ENCODE data around the gene CFAP299. TPM values are rescaled to one million over a fixed set of nuclear protein-coding genes. Genes with fewer than 3 reads are reported as not detected.
"Not testable (repeated sequence)": the region's sequence is repeated elsewhere in the genome, so short reads cannot be mapped to it uniquely, and the experiment has no call there.

CFAP299 gene
- total RNA-seq, 2 experiments from 2014 or later, result not detected

DNA sequence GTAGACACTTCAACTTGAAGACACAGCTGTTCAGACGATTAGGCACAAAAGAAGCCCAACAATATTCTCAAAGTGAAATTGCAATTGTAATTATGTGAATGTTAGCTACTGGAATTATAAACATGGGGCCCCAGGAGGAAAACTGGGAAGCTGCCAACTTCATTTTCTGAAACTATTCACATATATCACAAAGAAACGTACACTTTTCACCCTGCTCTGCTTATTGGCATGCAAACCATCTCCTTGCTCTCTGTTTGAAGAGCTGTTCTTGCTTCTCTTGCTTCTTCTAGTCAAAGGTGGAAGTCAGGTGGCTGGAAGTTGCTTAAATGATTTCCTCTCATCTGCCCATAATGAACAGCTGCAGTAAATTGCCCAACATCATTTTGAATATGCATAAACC lies 320.1 kb downstream of the CFAP299 start:
- Mint-ChIP-seq H3K4me1 (ENCODE audit: low read depth) (no peaks in the 10 kb centered on the region), H3K27me3 (ENCODE audit: low read depth) (no peaks in the 10 kb centered on the region), H3K27ac (no peak overlapping the region), H3K9me3 (ENCODE audit: insufficient read depth) (no peaks in the 10 kb centered on the region), H3K4me3 (no peak overlapping the region), H3K36me3 (ENCODE audit: low read depth) (no peaks in the 10 kb centered on the region)
- no peak for DNase-seq
- ChIA-PET POLR2A (no interaction called here), CTCF (no interaction called here)
- no peak for ATAC-seq

DNA sequence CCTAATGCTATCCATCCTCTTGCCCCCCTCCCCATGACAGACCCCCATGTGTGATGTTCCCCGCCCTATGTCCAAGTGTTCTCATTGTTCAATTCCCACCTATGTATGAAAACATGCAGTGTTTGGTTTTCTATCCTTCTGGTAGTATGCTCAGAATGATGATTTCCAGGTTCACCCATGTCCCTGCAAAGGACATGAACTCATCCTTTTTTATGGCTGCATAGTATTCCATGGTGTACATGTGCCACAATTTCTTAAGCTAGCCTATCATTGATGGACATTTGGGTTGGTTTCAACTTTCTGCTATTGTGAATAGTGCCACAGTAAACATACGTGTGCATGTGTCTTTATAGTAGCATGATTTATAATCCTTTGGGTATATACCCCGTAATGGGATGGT lies 334.6 kb downstream of the CFAP299 start:
- H3K4me3 Mint-ChIP-seq; DNase-seq; ATAC-seq; POLR2A ChIA-PET; H3K27ac Mint-ChIP-seq; H3K27me3 Mint-ChIP-seq (ENCODE audit: low read depth); H3K4me1 Mint-ChIP-seq (ENCODE audit: low read depth); CTCF ChIA-PET; H3K9me3 Mint-ChIP-seq (ENCODE audit: insufficient read depth); H3K36me3 Mint-ChIP-seq (ENCODE audit: low read depth): not testable (repeated sequence)

DNA sequence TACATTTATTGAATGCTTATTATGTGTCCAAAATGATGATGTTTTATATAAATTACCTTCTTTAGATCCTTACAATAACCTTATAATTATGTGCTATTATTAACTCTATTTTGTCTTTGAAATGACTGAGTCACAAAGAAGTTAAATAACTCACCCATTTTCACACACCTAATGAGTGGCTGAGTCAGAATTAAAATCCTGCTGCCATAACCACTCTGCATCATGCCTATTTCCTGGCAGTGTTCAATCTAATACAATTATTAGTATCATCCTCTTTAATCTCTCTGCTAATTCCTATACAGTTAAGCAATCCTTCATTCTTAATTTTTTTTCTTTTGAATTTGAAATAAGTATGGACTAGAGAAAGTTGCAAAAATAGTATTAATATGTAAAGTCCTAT lies 342.9 kb downstream of the CFAP299 start:
- DNase-seq (no peak), ATAC-seq (no peak)
- ChIA-PET CTCF (no interaction called here), POLR2A (no interaction called here)
- no peaks in the 10 kb centered on the region for H3K27me3 Mint-ChIP-seq (ENCODE audit: low read depth)
- no peaks in the 10 kb centered on the region for H3K36me3 Mint-ChIP-seq (ENCODE audit: low read depth)
- H3K27ac Mint-ChIP-seq, result no peak overlapping the region
- peaks cover 2% of the 10 kb centered on the region for H3K4me1 Mint-ChIP-seq (ENCODE audit: low read depth)
- H3K9me3 Mint-ChIP-seq (ENCODE audit: insufficient read depth), result peaks cover 6% of the 10 kb centered on the region
- H3K4me3 Mint-ChIP-seq, result no peak overlapping the region

DNA sequence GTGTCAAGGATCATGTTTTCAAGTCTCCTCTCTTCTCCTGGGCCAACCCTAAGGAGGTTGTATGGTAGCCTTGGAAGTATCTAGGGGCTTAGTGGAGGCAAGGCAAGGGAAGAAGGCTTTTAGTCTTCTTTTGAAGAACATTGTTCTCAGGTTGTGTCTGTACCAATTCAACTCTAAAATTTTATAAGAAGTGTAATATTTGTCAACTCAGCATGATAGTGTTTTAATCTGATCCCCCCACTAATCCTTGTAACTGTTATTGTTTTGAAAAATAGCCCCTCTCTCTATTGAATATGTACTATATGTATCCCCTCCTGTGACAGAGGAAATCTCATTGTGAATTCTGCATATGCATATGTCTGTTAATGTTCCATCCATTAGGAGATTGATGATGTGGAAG lies 345.4 kb downstream of the CFAP299 start:
- peaks cover 2% of the 10 kb centered on the region for H3K4me1 Mint-ChIP-seq (ENCODE audit: low read depth)
- ChIA-PET CTCF (no interaction called here), POLR2A (no interaction called here)
- H3K27me3 Mint-ChIP-seq (ENCODE audit: low read depth), result no peaks in the 10 kb centered on the region
- H3K27ac Mint-ChIP-seq, result no peak overlapping the region
- H3K36me3 Mint-ChIP-seq (ENCODE audit: low read depth), result no peaks in the 10 kb centered on the region
- H3K9me3 Mint-ChIP-seq (ENCODE audit: insufficient read depth), result peaks cover 6% of the 10 kb centered on the region
- no peak overlapping the region for H3K4me3 Mint-ChIP-seq
- no peak for ATAC-seq
- no peak for DNase-seq

DNA sequence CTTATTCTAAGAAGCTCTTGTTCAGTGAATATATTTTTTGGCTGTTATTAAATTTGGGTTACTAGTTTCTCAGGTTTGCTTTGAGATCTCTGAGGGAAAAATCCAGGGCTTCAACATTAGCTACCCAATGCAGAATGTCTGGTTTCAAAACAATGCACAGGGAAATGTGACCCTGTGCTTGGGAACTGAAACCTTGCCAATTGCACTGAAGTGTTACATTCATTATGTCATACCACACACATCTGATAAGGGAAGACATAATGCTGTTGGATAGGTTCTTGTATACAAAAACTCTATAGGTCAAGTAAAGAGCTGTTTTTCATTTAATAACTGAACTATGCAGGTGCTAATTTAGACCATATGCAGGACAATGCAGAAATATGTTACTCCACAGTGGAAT lies 349.7 kb downstream of the CFAP299 start:
- ChIA-PET POLR2A (no interaction called here), CTCF (no interaction called here)
- H3K9me3 Mint-ChIP-seq (ENCODE audit: insufficient read depth), result peaks cover 8% of the 10 kb centered on the region
- no peak for DNase-seq
- no peaks in the 10 kb centered on the region for H3K36me3 Mint-ChIP-seq (ENCODE audit: low read depth)
- H3K27ac Mint-ChIP-seq, result no peak overlapping the region
- no peak overlapping the region for H3K4me3 Mint-ChIP-seq
- no peak for ATAC-seq
- H3K4me1 Mint-ChIP-seq (ENCODE audit: low read depth), result no peaks in the 10 kb centered on the region
- no peaks in the 10 kb centered on the region for H3K27me3 Mint-ChIP-seq (ENCODE audit: low read depth)

- POLR2A ChIA-PET; CTCF ChIA-PET; H3K4me3 Mint-ChIP-seq; H3K9me3 Mint-ChIP-seq (ENCODE audit: insufficient read depth); ATAC-seq; H3K36me3 Mint-ChIP-seq (ENCODE audit: low read depth); H3K27ac Mint-ChIP-seq; H3K27me3 Mint-ChIP-seq (ENCODE audit: low read depth); H3K4me1 Mint-ChIP-seq (ENCODE audit: low read depth); DNase-seq: not testable (repeated sequence)
These were observed 352.2 kb downstream of the CFAP299 start for GRCh38 chr4:80687736-80688135.

DNA sequence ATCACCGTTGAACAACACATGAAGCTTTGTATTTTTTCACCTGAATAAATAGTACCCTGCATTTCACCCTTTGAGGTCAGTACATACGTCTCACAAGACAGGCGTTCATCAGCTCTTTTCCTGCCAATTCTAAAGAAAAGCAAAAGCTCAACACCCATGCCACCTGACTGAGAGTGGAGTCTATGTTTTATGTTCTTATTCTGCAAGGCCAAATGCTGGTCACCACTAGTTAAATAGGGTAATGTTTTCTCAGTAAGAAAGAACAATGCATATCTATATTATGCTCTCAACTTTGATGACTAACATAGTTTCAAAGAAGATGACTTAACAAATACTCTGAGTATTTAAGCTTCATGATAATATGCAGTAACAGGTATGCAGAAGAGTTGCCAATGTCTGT lies 358.6 kb downstream of the CFAP299 start:
- DNase-seq (no peak), ATAC-seq (no peak)
- Mint-ChIP-seq H3K27me3 (ENCODE audit: low read depth) (no peaks in the 10 kb centered on the region), H3K4me3 (no peak overlapping the region), H3K36me3 (ENCODE audit: low read depth) (no peaks in the 10 kb centered on the region), H3K4me1 (ENCODE audit: low read depth) (no peaks in the 10 kb centered on the region), H3K9me3 (ENCODE audit: insufficient read depth) (no peaks in the 10 kb centered on the region), H3K27ac (no peak overlapping the region)
- ChIA-PET CTCF (no interaction called here), POLR2A (no interaction called here)

- CTCF ChIA-PET, result no interaction called here
- Mint-ChIP-seq H3K4me1 (ENCODE audit: low read depth) (peaks cover 6% of the 10 kb centered on the region), H3K27ac (no peak overlapping the region), H3K36me3 (ENCODE audit: low read depth) (no peaks in the 10 kb centered on the region), H3K27me3 (ENCODE audit: low read depth) (no peaks in the 10 kb centered on the region), H3K4me3 (no peak overlapping the region), H3K9me3 (ENCODE audit: insufficient read depth) (no peaks in the 10 kb centered on the region)
- POLR2A ChIA-PET, result no interaction called here
- no peak for ATAC-seq
- DNase-seq, result no peak
These were observed 369.8 kb downstream of the CFAP299 start for GRCh38 chr4:80705311-80705710.

DNA sequence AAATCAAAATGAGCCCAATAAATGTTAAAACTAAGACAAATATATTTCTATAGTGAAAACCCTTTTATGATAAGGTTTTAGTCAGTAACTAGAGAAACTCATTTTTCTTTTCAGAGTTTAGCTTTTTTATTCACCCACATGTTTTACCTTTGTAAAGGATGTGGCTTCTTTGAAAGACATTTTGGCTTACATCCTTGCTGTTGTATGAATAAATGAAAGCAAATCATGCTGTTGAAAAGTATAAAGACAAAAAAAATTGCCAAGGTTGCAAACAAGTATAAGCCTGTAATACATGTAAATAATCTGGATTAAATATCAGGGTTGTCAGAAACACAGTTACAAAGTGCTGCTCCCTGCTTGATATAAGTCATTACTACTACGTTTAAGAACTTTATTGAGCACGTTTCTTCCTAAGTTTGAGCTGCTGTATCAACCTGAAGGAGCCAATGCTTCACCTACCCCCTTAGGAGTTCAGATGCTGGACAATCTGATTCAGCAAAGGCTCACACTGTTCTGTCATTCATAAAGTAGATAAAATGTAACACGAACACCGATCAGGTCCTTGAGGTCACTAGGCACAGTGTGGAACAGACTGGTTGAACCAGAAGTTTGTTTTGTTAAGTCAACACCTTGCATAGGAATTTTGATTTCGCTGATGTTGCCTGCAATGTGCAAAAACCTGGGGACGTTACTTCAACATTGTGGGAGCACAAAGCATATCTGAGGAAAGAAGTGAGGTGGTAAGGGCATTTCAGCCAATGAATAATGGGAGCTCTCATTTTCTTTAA lies 373.7 kb downstream of the CFAP299 start:
- ChIA-PET POLR2A (interaction anchor here (0.6 kb wide), 1 partner anchor 209 kb away, joined by 3 read pairs; no protein-coding TSS in a partner anchor), CTCF (no interaction called here)
- DNase-seq (no peak), ATAC-seq (no peak)
- peak overlapping the region; percentile 16 for H3K27ac Mint-ChIP-seq
- no peaks in the 10 kb centered on the region for H3K9me3 Mint-ChIP-seq (ENCODE audit: insufficient read depth)
- H3K27me3 Mint-ChIP-seq (ENCODE audit: low read depth), result no peaks in the 10 kb centered on the region
- H3K4me1 Mint-ChIP-seq (ENCODE audit: low read depth), result peaks cover 6% of the 10 kb centered on the region
- H3K36me3 Mint-ChIP-seq (ENCODE audit: low read depth), result peaks cover 2% of the 10 kb centered on the region
- H3K4me3 Mint-ChIP-seq, result no peak overlapping the region

DNA sequence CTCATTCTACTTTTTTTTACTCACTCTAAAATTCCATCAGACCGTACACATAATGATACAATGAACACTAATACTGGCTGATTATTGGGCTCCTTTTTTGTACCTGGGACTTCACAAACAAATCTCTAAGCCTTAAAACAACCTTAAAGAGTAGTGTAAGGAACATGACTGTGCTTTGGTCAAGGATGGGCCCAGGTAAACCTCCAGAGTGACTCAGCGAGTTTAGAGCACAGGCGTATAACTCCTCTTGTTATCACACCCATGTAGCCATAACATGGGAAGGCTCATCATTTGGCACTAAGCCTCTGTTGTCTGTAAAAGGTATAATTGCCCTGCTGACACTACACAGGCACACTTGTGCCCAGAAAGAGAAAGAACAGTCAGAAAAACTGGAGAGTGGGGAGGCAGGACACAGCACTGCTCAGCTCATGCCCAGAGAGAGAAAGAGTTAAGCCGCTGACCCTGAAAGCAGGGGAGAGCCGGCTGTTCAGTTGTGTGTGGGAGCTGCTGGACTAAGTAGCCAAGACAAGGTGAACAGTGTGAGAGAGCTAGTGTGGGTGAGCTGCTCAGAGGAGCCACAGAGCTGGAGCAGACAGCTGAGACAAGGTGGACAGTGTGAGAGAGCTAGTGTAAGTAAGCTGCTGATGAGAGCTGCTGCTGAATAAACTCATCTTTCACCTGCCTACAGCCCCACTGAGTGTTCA lies 375.4 kb downstream of the CFAP299 start:
- Mint-ChIP-seq H3K27ac (peak overlapping the region; percentile 7), H3K4me3 (no peak overlapping the region), H3K4me1 (ENCODE audit: low read depth) (peaks cover 6% of the 10 kb centered on the region), H3K36me3 (ENCODE audit: low read depth) (peaks cover 2% of the 10 kb centered on the region), H3K27me3 (ENCODE audit: low read depth) (no peaks in the 10 kb centered on the region), H3K9me3 (ENCODE audit: insufficient read depth) (no peaks in the 10 kb centered on the region)
- ChIA-PET POLR2A (no interaction called here), CTCF (no interaction called here)
- ATAC-seq, result no peak
- no peak for DNase-seq

DNA sequence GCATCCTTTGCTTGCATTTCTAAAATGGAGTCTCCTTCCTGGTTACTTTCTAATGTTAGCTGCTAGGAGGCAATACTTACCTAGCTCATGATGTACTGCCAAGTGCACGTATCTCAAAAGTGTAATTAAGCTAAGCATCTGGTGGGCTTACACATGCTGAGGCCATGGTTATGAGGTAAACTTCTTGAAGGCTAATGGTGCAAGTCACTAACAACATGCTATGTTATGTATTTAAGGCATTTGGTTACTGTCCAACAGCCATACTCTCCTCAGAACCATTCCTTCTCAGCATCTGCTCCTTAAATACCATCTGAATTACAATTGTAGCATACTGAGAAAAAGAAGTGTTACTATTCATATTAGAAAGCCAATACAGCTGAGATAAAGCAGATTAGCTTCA lies 376.4 kb downstream of the CFAP299 start:
- Mint-ChIP-seq H3K36me3 (ENCODE audit: low read depth) (peaks cover 2% of the 10 kb centered on the region), H3K9me3 (ENCODE audit: insufficient read depth) (no peaks in the 10 kb centered on the region), H3K4me3 (no peak overlapping the region), H3K27me3 (ENCODE audit: low read depth) (no peaks in the 10 kb centered on the region), H3K4me1 (ENCODE audit: low read depth) (peaks cover 6% of the 10 kb centered on the region), H3K27ac (no peak overlapping the region)
- POLR2A ChIA-PET, result no interaction called here
- DNase-seq, result no peak
- CTCF ChIA-PET, result interaction anchor here (0.8 kb wide), 1 partner anchor 35 kb away, joined by 3 read pairs; no protein-coding TSS in a partner anchor
- ATAC-seq, result no peak

DNA sequence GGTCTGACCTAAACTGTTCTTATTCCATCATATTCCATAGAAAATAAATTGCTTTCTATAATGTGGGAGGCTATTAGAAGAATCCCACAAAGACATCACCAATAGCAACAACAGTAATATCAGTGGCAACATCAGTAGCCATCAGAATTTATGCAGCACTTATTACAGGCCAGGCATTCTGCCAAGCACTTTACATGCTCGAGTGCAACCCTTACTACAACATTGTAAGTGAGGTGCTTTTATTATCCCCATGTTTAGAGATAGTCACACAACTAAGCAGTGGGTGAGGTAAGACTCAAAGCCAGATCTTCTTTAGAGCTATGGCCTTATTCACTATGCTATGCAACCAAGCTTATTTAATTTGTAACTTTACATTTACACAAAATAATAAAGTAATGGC lies 377.9 kb downstream of the CFAP299 start:
- ChIA-PET POLR2A (no interaction called here), CTCF (no interaction called here)
- DNase-seq (no peak), ATAC-seq (no peak)
- no peaks in the 10 kb centered on the region for H3K27me3 Mint-ChIP-seq (ENCODE audit: low read depth)
- H3K27ac Mint-ChIP-seq, result no peak overlapping the region
- no peak overlapping the region for H3K4me3 Mint-ChIP-seq
- no peaks in the 10 kb centered on the region for H3K9me3 Mint-ChIP-seq (ENCODE audit: insufficient read depth)
- H3K4me1 Mint-ChIP-seq (ENCODE audit: low read depth), result peaks cover 6% of the 10 kb centered on the region
- peaks cover 2% of the 10 kb centered on the region for H3K36me3 Mint-ChIP-seq (ENCODE audit: low read depth)

All from activated CD8-positive, alpha-beta T cell treated with anti-CD3 and anti-CD28 coated beads, Interleukin-2, amount 10 ng/mL, durations not matched to agents 7 days and 5 days (primary cell).